GM12872 (cell line): ENCODE results near the gene DRICH1.

ENCODE experiments used
- CTCF ChIP-seq: IDR thresholded peaks from 3 replicates; pipeline ENCODE4 v1.5.1; 2011; ENCODE audit warnings: low read depth, mild to moderate bottlenecking, low read length, moderate library complexity; ENCODE audit not compliant: insufficient read depth

The DRICH1 gene

GRCh38 chr22:23649071-23649501, 17.0 kb upstream of the DRICH1 start:
- no peak for TF ChIP-seq CTCF

- TF ChIP-seq CTCF: no peak
Measured at GRCh38 chr22:23639661-23640060, 7.5 kb upstream of the DRICH1 start.

GRCh38 chr22:23638611-23639010, 6.5 kb upstream of the DRICH1 start:
- TF ChIP-seq CTCF: no peak

- TF ChIP-seq CTCF: peak; percentile 65
Measured at GRCh38 chr22:23627401-23628055, 4.6 kb downstream of the DRICH1 start.

GRCh38 chr22:23626286-23626975, 5.7 kb downstream of the DRICH1 start:
- no peak for TF ChIP-seq CTCF

GRCh38 chr22:23622634-23623033, 9.5 kb downstream of the DRICH1 start:
- TF ChIP-seq CTCF: no peak

GRCh38 chr22:23621082-23621780, 10.9 kb downstream of the DRICH1 start:
- TF ChIP-seq CTCF: no peak
